Mesenchymal stem cell (in vitro differentiated cells and primary cell): ENCODE measurements around the gene RSPO1.

Experiments used
- DNase-seq: peaks from one replicate; pipeline ENCODE4 v3.0.0-alpha.2; 2013
- H2AFZ ChIP-seq: one replicate; pipeline ENCODE4 v1.6.1; 2013; ENCODE audit warnings: low read depth, mild to moderate bottlenecking, control low read depth, inconsistent platforms, low read length, moderate library complexity
- H2AK5ac ChIP-seq: 2 replicates; pipeline ENCODE4 v1.6.1; 2013; ENCODE audit warnings: low read length, moderate library complexity, mild to moderate bottlenecking, inconsistent platforms; ENCODE audit not compliant: severe bottlenecking
- H2BK120ac ChIP-seq: one replicate; pipeline ENCODE4 v1.6.1; 2013; ENCODE audit warnings: low read depth, mild to moderate bottlenecking, inconsistent platforms, low read length, moderate library complexity
- H2BK12ac ChIP-seq, 2 experiments: one replicate each; pipeline ENCODE4 v1.6.1; 2013; ENCODE audit warnings: inconsistent platforms in 2 of 2, low read length in 2 of 2, mild to moderate bottlenecking in 2 of 2, moderate library complexity in 2 of 2, control low read depth in 1 of 2
- H2BK15ac ChIP-seq: one replicate; pipeline ENCODE4 v1.6.1; 2013; ENCODE audit warnings: mild to moderate bottlenecking, low read depth, inconsistent platforms; ENCODE audit not compliant: poor library complexity, severe bottlenecking
- H2BK5ac ChIP-seq: 2 replicates; pipeline ENCODE4 v1.6.1; 2013; ENCODE audit warnings: low read depth, mild to moderate bottlenecking, low read length, control low read depth, inconsistent platforms; ENCODE audit not compliant: poor library complexity, severe bottlenecking
- H3K14ac ChIP-seq, 2 experiments: one replicate each; pipeline ENCODE4 v1.6.1; 2013; ENCODE audit warnings: inconsistent platforms in 2 of 2, low read length in 2 of 2, control low read depth in 1 of 2, mild to moderate bottlenecking in 1 of 2, moderate library complexity in 1 of 2
- H3K18ac ChIP-seq, 2 experiments: one replicate each; pipeline ENCODE4 v1.6.1; 2013; ENCODE audit warnings: inconsistent platforms in 2 of 2, low read length in 2 of 2, control low read depth in 1 of 2, low read depth in 1 of 2, mild to moderate bottlenecking in 1 of 2
- H3K23ac ChIP-seq, 2 experiments: one replicate each; pipeline ENCODE4 v1.6.1; 2013; ENCODE audit warnings: inconsistent platforms in 2 of 2, low read length in 2 of 2, mild to moderate bottlenecking in 2 of 2, moderate library complexity in 2 of 2, control low read depth in 1 of 2
- H3K27ac ChIP-seq: 2 replicates; pipeline ENCODE4 v1.5.1; 2013; ENCODE audit warnings: mild to moderate bottlenecking, moderate library complexity, low read length, control low read depth, inconsistent platforms; ENCODE audit not compliant: poor library complexity, severe bottlenecking
- H3K27me3 ChIP-seq, 2 experiments: 2 replicates each; pipeline versions ENCODE4 v1.6.1 to v1.7.0; 2013; ENCODE audit warnings: low read length in 2 of 2, mild to moderate bottlenecking in 2 of 2, moderate library complexity in 2 of 2, control low read depth in 1 of 2, inconsistent platforms in 1 of 2; ENCODE audit not compliant: control insufficient read depth in 1 of 2, insufficient read depth in 1 of 2
- H3K36me3 ChIP-seq, 2 experiments: 2 replicates each; pipeline versions ENCODE4 v1.6.1 to v1.7.0; 2013; ENCODE audit warnings: low read length in 2 of 2, control low read depth in 1 of 2, inconsistent platforms in 1 of 2, low read depth in 1 of 2, mild to moderate bottlenecking in 1 of 2; ENCODE audit not compliant: insufficient read depth in 2 of 2, control insufficient read depth in 1 of 2
- H3K4ac ChIP-seq, 2 experiments: one replicate each; pipeline ENCODE4 v1.6.1; 2013; ENCODE audit warnings: inconsistent platforms in 2 of 2, low read length in 2 of 2, mild to moderate bottlenecking in 2 of 2, moderate library complexity in 2 of 2, control low read depth in 1 of 2, low read depth in 1 of 2
- H3K4me1 ChIP-seq: 2 replicates; pipeline ENCODE4 v1.6.1; 2013; ENCODE audit warnings: low read depth, low read length, control low read depth; ENCODE audit not compliant: control insufficient read depth, insufficient read depth
- H3K4me2 ChIP-seq: 2 replicates; pipeline ENCODE4 v1.6.1; 2013; ENCODE audit warnings: low read length, mild to moderate bottlenecking, inconsistent platforms; ENCODE audit not compliant: poor library complexity, severe bottlenecking
- H3K4me3 ChIP-seq, 2 experiments: 2 replicates each; pipeline versions ENCODE4 v1.5.1 to v1.7.0; 2013; ENCODE audit warnings: low read length in 2 of 2, mild to moderate bottlenecking in 2 of 2, control low read depth in 1 of 2, low read depth in 1 of 2; ENCODE audit not compliant: insufficient read depth in 1 of 2
- H3K79me1 ChIP-seq: replicated peaks from 2 replicates; pipeline ENCODE4 v1.6.1; 2013; ENCODE audit warnings: mild to moderate bottlenecking, control low read depth, low read length, inconsistent platforms; ENCODE audit not compliant: poor library complexity, severe bottlenecking
- H3K9ac ChIP-seq: 2 replicates; pipeline ENCODE4 v1.7.0; 2013; ENCODE audit warnings: mild to moderate bottlenecking, low read length, moderate library complexity
- H3K9me3 ChIP-seq: 2 replicates; pipeline ENCODE4 v1.7.0; 2013; ENCODE audit warnings: mild to moderate bottlenecking, low read length; ENCODE audit not compliant: control insufficient read depth
- H4K8ac ChIP-seq: one replicate; pipeline ENCODE4 v1.6.1; 2013; ENCODE audit warnings: inconsistent platforms, mild to moderate bottlenecking, low read length, moderate library complexity
- H4K91ac ChIP-seq: one replicate; pipeline ENCODE4 v1.6.1; 2013; ENCODE audit warnings: mild to moderate bottlenecking, low read length, inconsistent platforms
- WGBS: methylation state at CpG from one replicate; pipeline ENCODE4 v1.1.7; 2013; ENCODE audit warnings: mixed read lengths; 5-methylcytosine and 5-hydroxymethylcytosine counted together

Gene RSPO1

DNA sequence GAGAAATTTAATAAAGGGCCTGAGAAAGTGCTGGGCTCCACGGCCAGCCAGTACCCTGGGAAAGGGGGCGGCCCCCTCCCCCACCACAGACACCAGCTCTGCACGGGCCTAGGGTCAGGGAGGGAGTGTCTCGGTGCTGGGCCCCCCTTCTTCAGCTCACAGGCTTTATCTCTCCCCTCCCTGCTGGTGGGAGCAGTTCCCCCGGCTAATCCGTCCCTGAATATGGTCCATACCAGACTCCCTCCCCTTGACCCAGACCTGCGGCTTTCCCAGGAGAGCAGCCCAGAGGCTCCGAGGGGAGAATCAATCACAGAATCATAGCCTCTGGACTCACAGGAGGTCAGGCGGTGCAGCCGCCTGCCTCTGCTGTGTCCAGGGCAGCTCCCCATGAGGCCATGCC is 26.0 kb upstream of the RSPO1 start:
- Histone ChIP-seq H3K9ac (no peak overlapping the region), H3K27ac (no peak overlapping the region), H2AK5ac (no peak overlapping the region), H3K4me3 (no peak overlapping the region), H4K8ac (peak overlapping the region; percentile 14), H3K9me3 (no peaks in the 10 kb centered on the region), H3K14ac (no peak overlapping the region), H3K79me1 (no peaks in the 10 kb centered on the region), H2BK120ac (no peak overlapping the region), H3K4ac (no peak overlapping the region), H2BK12ac (no peak overlapping the region), H3K18ac (no peak overlapping the region), H3K36me3 (no peaks in the 10 kb centered on the region), H3K27me3 (peaks cover 54 to 63% of the 10 kb centered on the region in 2 experiments), H3K4me1 (peaks cover 4% of the 10 kb centered on the region), H2AFZ (no peak overlapping the region), H2BK15ac (no peak overlapping the region), H3K23ac (no peak overlapping the region), H3K4me2 (no peak overlapping the region), H4K91ac (no peak overlapping the region), H2BK5ac (no peak overlapping the region)
- WGBS, result 42% methylated on average over 10 of the region's 10 CpGs
- no peak for DNase-seq

- H3K18ac ChIP-seq, result no peak overlapping the region
- WGBS, result 84% methylated on average over 6 of the region's 6 CpGs
- no peak overlapping the region for H4K8ac ChIP-seq
- peaks cover 43 to 60% of the 10 kb centered on the region in 2 experiments for H3K27me3 ChIP-seq
- H3K79me1 ChIP-seq, result no peaks in the 10 kb centered on the region
- no peak overlapping the region for H2AK5ac ChIP-seq
- no peak overlapping the region for H2BK120ac ChIP-seq
- H3K9ac ChIP-seq, result no peak overlapping the region
- no peak overlapping the region for H4K91ac ChIP-seq
- no peak overlapping the region for H2AFZ ChIP-seq
- no peak for DNase-seq
- H2BK5ac ChIP-seq, result no peak overlapping the region
- no peak overlapping the region for H2BK12ac ChIP-seq
- H3K4me3 ChIP-seq, result no peak overlapping the region
- H3K14ac ChIP-seq, result no peak overlapping the region
- H3K4me1 ChIP-seq, result peaks cover 2% of the 10 kb centered on the region
- H3K9me3 ChIP-seq, result no peaks in the 10 kb centered on the region
- H3K27ac ChIP-seq, result no peak overlapping the region
- H3K4ac ChIP-seq, result no peak overlapping the region
- H2BK15ac ChIP-seq, result no peak overlapping the region
- H3K4me2 ChIP-seq, result no peak overlapping the region
- no peak overlapping the region for H3K23ac ChIP-seq
- H3K36me3 ChIP-seq, result no peaks in the 10 kb centered on the region
Observed at GRCh38 chr1:37658486-37658885, 23.8 kb upstream of the RSPO1 start.

- H2AK5ac ChIP-seq, result no peak overlapping the region
- H3K9ac ChIP-seq, result no peak overlapping the region
- no peak overlapping the region for H2BK15ac ChIP-seq
- no peaks in the 10 kb centered on the region for H3K79me1 ChIP-seq
- DNase-seq, result no peak
- no peak overlapping the region for H2BK5ac ChIP-seq
- H2BK120ac ChIP-seq, result no peak overlapping the region
- H3K9me3 ChIP-seq, result no peaks in the 10 kb centered on the region
- no peak overlapping the region for H2AFZ ChIP-seq
- WGBS, result 88% methylated on average over 10 of the region's 14 CpGs
- H3K27me3 ChIP-seq, result peaks cover 43 to 61% of the 10 kb centered on the region in 2 experiments
- no peak overlapping the region for H3K14ac ChIP-seq
- no peaks in the 10 kb centered on the region for H3K4me1 ChIP-seq
- no peak overlapping the region for H3K27ac ChIP-seq
- H4K91ac ChIP-seq, result no peak overlapping the region
- no peak overlapping the region for H3K23ac ChIP-seq
- no peak overlapping the region for H3K4me3 ChIP-seq
- H3K4me2 ChIP-seq, result no peak overlapping the region
- no peak overlapping the region for H4K8ac ChIP-seq
- no peak overlapping the region for H3K4ac ChIP-seq
- no peaks in the 10 kb centered on the region for H3K36me3 ChIP-seq
- no peak overlapping the region for H2BK12ac ChIP-seq
- no peak overlapping the region for H3K18ac ChIP-seq
Observed at GRCh38 chr1:37657620-37658412, 23.1 kb upstream of the RSPO1 start.

GRCh38 chr1:37656881-37657280 is 22.2 kb upstream of the RSPO1 start:
- H2BK120ac ChIP-seq, result no peak overlapping the region
- DNase-seq, result no peak
- no peak overlapping the region for H3K9ac ChIP-seq
- no peaks in the 10 kb centered on the region for H3K79me1 ChIP-seq
- no peak overlapping the region for H3K14ac ChIP-seq
- no peak overlapping the region for H3K4me2 ChIP-seq
- H3K36me3 ChIP-seq, result no peaks in the 10 kb centered on the region
- H4K91ac ChIP-seq, result no peak overlapping the region
- H2BK15ac ChIP-seq, result no peak overlapping the region
- H4K8ac ChIP-seq, result no peak overlapping the region
- WGBS, result 86% methylated on average over 11 of the region's 11 CpGs
- H2AFZ ChIP-seq, result no peak overlapping the region
- peaks cover 36 to 63% of the 10 kb centered on the region in 2 experiments for H3K27me3 ChIP-seq
- H3K9me3 ChIP-seq, result no peaks in the 10 kb centered on the region
- no peaks in the 10 kb centered on the region for H3K4me1 ChIP-seq
- H2BK5ac ChIP-seq, result no peak overlapping the region
- no peak overlapping the region for H3K27ac ChIP-seq
- no peak overlapping the region for H3K4ac ChIP-seq
- H2BK12ac ChIP-seq, result no peak overlapping the region
- H3K4me3 ChIP-seq, result no peak overlapping the region
- H3K23ac ChIP-seq, result no peak overlapping the region
- H2AK5ac ChIP-seq, result no peak overlapping the region
- H3K18ac ChIP-seq, result no peak overlapping the region
